Neural crest cell (in vitro differentiated cells): ENCODE measurements around the gene FAM171A2. TPM values are rescaled to one million over a fixed set of nuclear protein-coding genes. Genes with fewer than 3 reads are reported as not detected.
A peak's percentile ranks its signal among the peaks of the same experiment; 100 is the strongest.

ENCODE experiments used
- DNase-seq: peaks from one replicate; pipeline ENCODE4 v3.0.0; 2021; ENCODE audit warnings: low read depth, mixed read lengths, low spot score
- H3K27ac Mint-ChIP-seq: one replicate; pipeline ENCODE4 v1.8.0; 2021; ENCODE audit warnings: mild to moderate bottlenecking, mixed read lengths; ENCODE audit not compliant: unreplicated experiment
- H3K27me3 Mint-ChIP-seq: 2 replicates; pipeline ENCODE4 v1.8.0; 2021; ENCODE audit warnings: low read depth, mild to moderate bottlenecking, mixed read lengths
- H3K36me3 Mint-ChIP-seq: 2 replicates; pipeline ENCODE4 v1.8.0; 2021; ENCODE audit warnings: low read depth, mild to moderate bottlenecking, mixed read lengths
- H3K4me1 Mint-ChIP-seq: 2 replicates; pipeline ENCODE4 v1.8.0; 2021; ENCODE audit warnings: mixed read lengths
- H3K4me3 Mint-ChIP-seq: one replicate; pipeline ENCODE4 v1.8.0; 2021; ENCODE audit warnings: mild to moderate bottlenecking, mixed read lengths
- H3K9me3 Mint-ChIP-seq: 2 replicates; pipeline ENCODE4 v1.8.0; 2021; ENCODE audit warnings: mixed read lengths
- CTCF ChIP-seq: fragments of 200-600 bp; sonication (generic); conservative IDR thresholded peaks from 2 replicates; pipeline ENCODE4 v1.5.0; 2021; ENCODE audit warnings: antibody characterized with exemption, mild to moderate bottlenecking
- total RNA-seq: library from RNA; stranded (reverse); gene quantifications from 2 replicates; pipeline ENCODE4 v1.2.1, GENCODE V29; 2021

Gene FAM171A2
- total RNA-seq, 1 donor from 2014 or later: 51.9 TPM

DNA sequence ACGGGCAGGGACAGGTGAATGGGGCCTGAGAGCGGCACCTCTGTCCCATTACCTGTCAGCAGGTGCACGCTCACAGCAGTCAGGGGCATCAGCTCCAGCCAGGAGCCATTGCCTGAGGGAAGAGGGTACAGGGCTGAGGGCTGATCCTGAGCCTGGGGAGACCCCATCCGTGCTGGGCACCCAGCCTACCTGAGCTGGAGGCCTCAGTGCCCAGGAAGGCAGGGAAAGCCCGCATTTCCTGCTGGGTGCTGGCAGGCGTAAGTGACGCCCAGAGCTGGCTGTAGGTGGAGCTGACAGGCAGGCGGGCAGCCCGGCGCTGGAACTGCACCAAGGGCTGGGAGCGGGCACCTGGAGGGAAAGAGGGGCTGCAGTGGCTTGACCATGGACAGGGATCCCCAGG is 7.4 kb downstream of the FAM171A2 start:
- DNase-seq: no peak
- Mint-ChIP-seq H3K27ac (no peak overlapping the region), H3K4me3 (no peak overlapping the region), H3K36me3 (peaks cover 3% of the 10 kb centered on the region), H3K9me3 (no peaks in the 10 kb centered on the region), H3K4me1 (peaks cover 17% of the 10 kb centered on the region), H3K27me3 (peaks cover 5% of the 10 kb centered on the region)
- TF ChIP-seq CTCF: no peak

DNA sequence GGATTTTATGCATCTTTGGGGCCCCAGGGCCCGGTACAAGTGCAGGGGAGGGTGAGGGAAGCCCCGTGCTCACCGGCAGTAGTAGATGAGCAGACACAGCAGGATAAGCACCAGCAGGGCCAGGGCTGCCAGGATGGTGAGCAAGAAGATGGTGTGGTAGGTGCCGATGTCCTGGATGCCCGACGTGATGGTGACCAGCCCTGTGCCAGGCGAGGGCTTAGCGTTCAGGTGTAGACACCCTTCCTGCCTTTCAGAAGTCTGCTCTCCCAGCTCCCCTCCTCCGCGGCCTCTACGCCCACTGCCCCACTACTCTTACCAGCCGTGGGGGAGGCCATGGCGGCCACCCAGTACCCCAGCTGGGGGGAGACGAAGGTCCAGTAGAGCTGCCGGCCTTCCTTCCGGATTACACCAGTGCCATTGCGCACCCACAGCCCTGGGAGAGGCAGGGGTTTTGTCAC is 8.0 kb downstream of the FAM171A2 start:
- Mint-ChIP-seq H3K27me3 (peaks cover 7% of the 10 kb centered on the region), H3K27ac (no peak overlapping the region), H3K9me3 (no peaks in the 10 kb centered on the region), H3K4me3 (peak overlapping the region; percentile 67), H3K36me3 (peaks cover 3% of the 10 kb centered on the region), H3K4me1 (peaks cover 11% of the 10 kb centered on the region)
- DNase-seq: no peak
- TF ChIP-seq CTCF: no peak

DNA sequence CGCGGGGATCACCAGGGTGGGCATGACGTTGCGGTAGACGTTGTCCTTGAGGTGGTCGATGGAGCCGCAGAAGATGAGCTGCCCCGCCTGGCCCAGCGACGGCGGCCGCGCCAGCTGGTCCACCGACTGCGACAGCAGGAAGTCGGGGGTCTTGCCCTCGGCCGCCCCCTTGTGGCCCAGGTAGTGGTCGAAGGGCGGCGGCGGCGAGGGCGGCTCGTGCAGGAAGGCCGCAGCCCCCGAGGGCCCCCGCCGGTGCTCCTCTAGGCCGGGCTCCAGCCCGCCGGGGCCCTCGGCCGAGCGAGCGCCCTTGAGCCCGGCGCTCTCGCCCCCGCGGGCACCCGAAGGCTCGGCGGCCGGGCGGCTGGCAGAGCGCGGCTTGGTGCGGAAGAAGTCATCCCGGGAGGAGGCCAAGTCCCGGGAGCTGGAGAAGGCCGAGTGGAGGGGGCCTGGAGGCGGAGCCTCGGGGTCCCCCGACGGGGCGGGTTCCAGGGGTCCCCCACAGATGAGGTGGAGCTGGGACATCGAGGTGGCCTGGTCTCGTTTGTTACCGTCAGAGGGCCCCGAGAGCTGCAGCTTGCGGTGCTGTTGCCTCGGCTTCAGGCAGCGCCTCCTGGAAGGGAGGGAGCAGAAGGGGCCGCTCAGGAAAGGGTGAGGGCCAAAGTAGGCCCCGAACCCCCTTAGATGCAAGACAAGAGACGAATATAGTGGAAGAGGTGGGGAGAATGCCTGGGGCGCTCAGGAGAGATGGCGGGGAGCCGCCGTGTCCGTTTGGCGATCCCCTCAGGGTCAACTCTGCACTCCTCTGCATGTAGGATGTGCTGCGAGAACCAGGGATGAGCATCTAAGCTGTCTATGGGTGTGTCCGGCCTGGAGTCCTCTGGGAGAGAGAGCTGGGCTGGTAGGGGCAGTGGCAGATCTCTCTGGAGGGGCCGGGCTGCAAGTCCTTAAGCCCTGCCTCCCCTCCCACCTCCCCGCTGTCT is 8.8 kb downstream of the FAM171A2 start:
- H3K9me3 Mint-ChIP-seq: no peaks in the 10 kb centered on the region
- H3K27ac Mint-ChIP-seq: no peak overlapping the region
- peak; percentile 75 for DNase-seq
- TF ChIP-seq CTCF: peak; percentile 68
- peaks cover 8% of the 10 kb centered on the region for H3K27me3 Mint-ChIP-seq
- peak overlapping the region; percentile 67 for H3K4me3 Mint-ChIP-seq
- peaks cover 5% of the 10 kb centered on the region for H3K4me1 Mint-ChIP-seq
- peaks cover 3% of the 10 kb centered on the region for H3K36me3 Mint-ChIP-seq

GRCh38 chr17:44353672-44354331 is 9.9 kb downstream of the FAM171A2 start:
- Mint-ChIP-seq H3K9me3 (no peaks in the 10 kb centered on the region), H3K4me3 (no peak overlapping the region), H3K27ac (no peak overlapping the region), H3K27me3 (peaks cover 8% of the 10 kb centered on the region), H3K36me3 (peaks cover 3% of the 10 kb centered on the region), H3K4me1 (peaks cover 5% of the 10 kb centered on the region)
- no peak for DNase-seq
- TF ChIP-seq CTCF: no peak

DNA sequence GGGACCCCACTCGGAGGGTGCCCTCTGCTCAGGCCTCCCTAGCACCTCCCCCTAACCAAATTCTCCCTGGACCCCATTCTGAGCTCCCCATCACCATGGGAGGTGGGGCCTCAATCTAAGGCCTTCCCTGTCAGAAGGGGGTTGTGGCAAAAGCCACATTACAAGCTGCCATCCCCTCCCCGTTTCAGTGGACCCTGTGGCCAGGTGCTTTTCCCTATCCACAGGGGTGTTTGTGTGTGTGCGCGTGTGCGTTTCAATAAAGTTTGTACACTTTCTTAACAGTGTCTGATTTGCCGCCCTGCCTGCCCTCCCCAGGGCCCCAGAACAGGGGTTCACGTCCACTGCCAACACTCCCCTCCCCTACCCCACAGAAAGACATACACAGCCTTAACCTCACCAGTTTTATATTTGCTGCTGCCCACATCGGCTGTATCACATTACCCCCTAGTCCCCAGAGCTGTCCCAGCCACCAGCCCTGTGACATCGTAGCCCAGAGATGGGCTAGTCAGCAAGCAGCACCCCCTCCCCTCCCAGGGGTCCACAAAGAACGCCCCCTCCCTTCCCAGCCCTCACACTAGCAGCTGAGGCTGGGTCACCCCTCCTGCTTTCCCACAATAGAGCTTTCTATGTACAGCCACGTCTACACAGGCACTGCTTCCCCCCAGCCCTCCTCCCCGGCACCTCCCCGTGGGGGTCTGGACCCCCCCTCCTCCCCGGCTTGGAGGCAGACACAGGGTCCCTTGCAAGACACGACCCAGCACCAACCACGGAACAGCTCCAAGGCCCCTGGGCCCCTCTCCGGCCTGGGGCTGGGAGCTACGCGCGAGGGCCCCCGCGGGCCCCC is 10.6 kb downstream of the FAM171A2 start:
- Mint-ChIP-seq H3K27ac (no peak overlapping the region), H3K9me3 (no peaks in the 10 kb centered on the region), H3K4me3 (peak overlapping the region; percentile 76), H3K27me3 (peaks cover 8% of the 10 kb centered on the region), H3K36me3 (peaks cover 3% of the 10 kb centered on the region), H3K4me1 (peaks cover 5% of the 10 kb centered on the region)
- no peak for TF ChIP-seq CTCF
- no peak for DNase-seq
